ENCODE measurements around the gene EVL.

DNA sequence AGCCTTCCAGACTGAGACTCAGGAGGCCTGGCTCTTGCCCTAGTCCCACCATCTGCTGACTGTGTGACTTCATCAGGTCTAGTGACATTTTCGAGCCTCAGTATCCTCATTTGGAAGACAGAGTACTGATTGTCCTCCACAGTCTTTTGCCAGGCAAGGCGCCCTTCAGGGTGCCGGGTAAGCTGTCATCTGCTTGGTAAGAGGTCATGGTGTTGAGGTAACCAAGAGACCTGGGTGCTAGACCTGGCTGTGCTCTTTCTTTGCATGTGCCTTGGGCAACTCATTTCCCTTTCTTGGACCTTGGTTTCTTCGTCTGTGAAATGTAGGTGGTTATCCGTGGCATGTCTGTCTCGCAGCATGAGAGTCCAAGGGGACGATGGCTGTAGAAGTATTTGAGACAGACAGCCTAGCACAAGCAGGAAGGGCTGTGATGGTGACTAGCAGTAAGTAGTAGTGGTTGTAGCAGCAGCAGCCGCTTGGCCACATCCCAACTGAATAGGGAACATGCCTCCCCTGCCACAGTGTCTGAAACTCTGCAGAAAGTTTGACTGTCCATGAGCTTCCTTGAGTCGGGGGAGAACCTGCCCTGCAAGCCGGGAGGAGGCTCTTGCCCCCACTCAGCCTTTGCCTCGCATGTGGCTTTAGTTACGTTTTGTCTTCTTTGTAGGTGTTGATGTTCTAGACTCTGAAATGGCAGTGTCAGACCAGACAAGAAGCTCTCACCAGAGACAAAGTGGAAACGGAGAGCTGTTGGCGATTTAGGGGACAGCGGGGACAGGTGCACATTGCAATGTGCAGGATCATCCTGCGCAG is 40.3 kb downstream of the EVL start:
- no peak for TF ChIP-seq GATA3 (IDR thresholded peaks at IDR 0.05; ENCODE audit: low read depth, low read length)
- TF ChIP-seq GATA2 (IDR thresholded peaks at IDR 0.05; ENCODE audit: low read depth, low read length) = no peak
